Measurements from ENCODE around the gene NFYC.

The NFYC gene

GRCh38 chr1:40789661-40790430, 98.3 kb downstream of the NFYC start:
- H3K4me1 Mint-ChIP-seq (ENCODE audit: low read depth), result peaks cover 2% of the 10 kb centered on the region
- no peak overlapping the region for H3K27ac Mint-ChIP-seq
- H3K27me3 Mint-ChIP-seq (ENCODE audit: low read depth), result peaks cover 28% of the 10 kb centered on the region
- no peaks in the 10 kb centered on the region for H3K36me3 Mint-ChIP-seq (ENCODE audit: low read depth)
- no peak overlapping the region for H3K4me3 Mint-ChIP-seq
- H3K9me3 Mint-ChIP-seq, result no peaks in the 10 kb centered on the region

- no peaks in the 10 kb centered on the region for H3K36me3 Mint-ChIP-seq (ENCODE audit: low read depth)
- no peak overlapping the region for H3K27ac Mint-ChIP-seq
- H3K27me3 Mint-ChIP-seq (ENCODE audit: low read depth), result peaks cover 19% of the 10 kb centered on the region
- no peak overlapping the region for H3K4me3 Mint-ChIP-seq
- no peaks in the 10 kb centered on the region for H3K9me3 Mint-ChIP-seq
- H3K4me1 Mint-ChIP-seq (ENCODE audit: low read depth), result peaks cover 19% of the 10 kb centered on the region
Observed at GRCh38 chr1:40792036-40792435, 100.5 kb downstream of the NFYC start.

GRCh38 chr1:40793617-40794016, 102.1 kb downstream of the NFYC start:
- Mint-ChIP-seq H3K4me3 (no peak overlapping the region), H3K9me3 (no peaks in the 10 kb centered on the region), H3K27me3 (ENCODE audit: low read depth) (peaks cover 19% of the 10 kb centered on the region), H3K36me3 (ENCODE audit: low read depth) (no peaks in the 10 kb centered on the region), H3K4me1 (ENCODE audit: low read depth) (peaks cover 27% of the 10 kb centered on the region), H3K27ac (no peak overlapping the region)

GRCh38 chr1:40794048-40794447, 102.5 kb downstream of the NFYC start:
- Mint-ChIP-seq H3K9me3 (no peaks in the 10 kb centered on the region), H3K4me1 (ENCODE audit: low read depth) (peaks cover 27% of the 10 kb centered on the region), H3K27me3 (ENCODE audit: low read depth) (peaks cover 19% of the 10 kb centered on the region), H3K36me3 (ENCODE audit: low read depth) (no peaks in the 10 kb centered on the region), H3K27ac (no peak overlapping the region), H3K4me3 (no peak overlapping the region)

GRCh38 chr1:40794974-40795715, 103.6 kb downstream of the NFYC start:
- H3K36me3 Mint-ChIP-seq (ENCODE audit: low read depth), result no peaks in the 10 kb centered on the region
- H3K27me3 Mint-ChIP-seq (ENCODE audit: low read depth), result peaks cover 12% of the 10 kb centered on the region
- H3K27ac Mint-ChIP-seq, result peak overlapping the region; percentile 10
- H3K4me1 Mint-ChIP-seq (ENCODE audit: low read depth), result peaks cover 27% of the 10 kb centered on the region
- peak overlapping the region; percentile 19 for H3K4me3 Mint-ChIP-seq
- no peaks in the 10 kb centered on the region for H3K9me3 Mint-ChIP-seq

GRCh38 chr1:40795811-40796586, 104.5 kb downstream of the NFYC start:
- Mint-ChIP-seq H3K4me1 (ENCODE audit: low read depth) (peaks cover 31% of the 10 kb centered on the region), H3K36me3 (ENCODE audit: low read depth) (no peaks in the 10 kb centered on the region), H3K27ac (peak overlapping the region; percentile 76), H3K9me3 (no peaks in the 10 kb centered on the region), H3K4me3 (peak overlapping the region; percentile 19), H3K27me3 (ENCODE audit: low read depth) (peaks cover 7% of the 10 kb centered on the region)

GRCh38 chr1:40796939-40797667, 105.6 kb downstream of the NFYC start:
- no peaks in the 10 kb centered on the region for H3K36me3 Mint-ChIP-seq (ENCODE audit: low read depth)
- no peaks in the 10 kb centered on the region for H3K9me3 Mint-ChIP-seq
- H3K4me3 Mint-ChIP-seq, result peak overlapping the region; percentile 62
- H3K27ac Mint-ChIP-seq, result peak overlapping the region; percentile 86
- peaks cover 41% of the 10 kb centered on the region for H3K4me1 Mint-ChIP-seq (ENCODE audit: low read depth)
- H3K27me3 Mint-ChIP-seq (ENCODE audit: low read depth), result peaks cover 7% of the 10 kb centered on the region

GRCh38 chr1:40797668-40798010, 106.1 kb downstream of the NFYC start:
- Mint-ChIP-seq H3K9me3 (no peaks in the 10 kb centered on the region), H3K4me3 (no peak overlapping the region), H3K4me1 (ENCODE audit: low read depth) (peaks cover 42% of the 10 kb centered on the region), H3K36me3 (ENCODE audit: low read depth) (no peaks in the 10 kb centered on the region), H3K27me3 (ENCODE audit: low read depth) (peaks cover 7% of the 10 kb centered on the region), H3K27ac (peak overlapping the region; percentile 86)

- Mint-ChIP-seq H3K4me3 (no peak overlapping the region), H3K27ac (no peak overlapping the region), H3K27me3 (ENCODE audit: low read depth) (peaks cover under 1% of the 10 kb centered on the region), H3K9me3 (no peaks in the 10 kb centered on the region), H3K36me3 (ENCODE audit: low read depth) (no peaks in the 10 kb centered on the region), H3K4me1 (ENCODE audit: low read depth) (peaks cover 43% of the 10 kb centered on the region)
Observed at GRCh38 chr1:40798366-40799281, 107.1 kb downstream of the NFYC start.

GRCh38 chr1:40799351-40799867, 107.9 kb downstream of the NFYC start:
- Mint-ChIP-seq H3K36me3 (ENCODE audit: low read depth) (no peaks in the 10 kb centered on the region), H3K9me3 (no peaks in the 10 kb centered on the region), H3K27ac (no peak overlapping the region), H3K4me3 (no peak overlapping the region), H3K4me1 (ENCODE audit: low read depth) (peaks cover 43% of the 10 kb centered on the region), H3K27me3 (ENCODE audit: low read depth) (no peaks in the 10 kb centered on the region)

- Mint-ChIP-seq H3K9me3 (no peaks in the 10 kb centered on the region), H3K36me3 (ENCODE audit: low read depth) (no peaks in the 10 kb centered on the region), H3K4me1 (ENCODE audit: low read depth) (peaks cover 29% of the 10 kb centered on the region), H3K27ac (no peak overlapping the region), H3K4me3 (peak overlapping the region; percentile 53), H3K27me3 (ENCODE audit: low read depth) (no peaks in the 10 kb centered on the region)
Observed at GRCh38 chr1:40801742-40802077, 110.2 kb downstream of the NFYC start.

GRCh38 chr1:40802078-40802741, 110.7 kb downstream of the NFYC start:
- Mint-ChIP-seq H3K9me3 (no peaks in the 10 kb centered on the region), H3K36me3 (ENCODE audit: low read depth) (no peaks in the 10 kb centered on the region), H3K4me3 (peak overlapping the region; percentile 53), H3K27me3 (ENCODE audit: low read depth) (no peaks in the 10 kb centered on the region), H3K4me1 (ENCODE audit: low read depth) (peaks cover 25% of the 10 kb centered on the region), H3K27ac (no peak overlapping the region)

- peaks cover 22% of the 10 kb centered on the region for H3K4me1 Mint-ChIP-seq (ENCODE audit: low read depth)
- H3K4me3 Mint-ChIP-seq, result peak overlapping the region; percentile 44
Observed at GRCh38 chr1:40802742-40803113, 111.2 kb downstream of the NFYC start.

More at GRCh38 chr1:40802742-40803113, 111.2 kb downstream of the NFYC start:
- Mint-ChIP-seq H3K27ac (no peak overlapping the region), H3K27me3 (ENCODE audit: low read depth) (no peaks in the 10 kb centered on the region), H3K9me3 (no peaks in the 10 kb centered on the region), H3K36me3 (ENCODE audit: low read depth) (no peaks in the 10 kb centered on the region)
